Cardiac muscle cell (in vitro differentiated cells and primary cell): ENCODE measurements around the gene VGLL4. TPM values are rescaled to one million over a fixed set of nuclear protein-coding genes. Genes with fewer than 3 reads are reported as not detected.

Experiments used
- DNase-seq, 2 donors: peaks; one replicate each; pipeline versions ENCODE4 v3.0.0 to v3.0.0-alpha.2; 2010 to 2017; ENCODE audit warnings: low read depth in 1 of 2, low spot score in 1 of 2
- H3K27ac ChIP-seq: fragments of 200-600 bp; sonication (generic); 2 replicates; pipeline ENCODE4 v1.5.1; 2016
- H3K27me3 ChIP-seq: fragments of 200-600 bp; sonication (generic); 2 replicates; pipeline ENCODE4 v1.6.0; 2016; ENCODE audit warnings: control low read depth
- H3K36me3 ChIP-seq: fragments of 200-600 bp; sonication (generic); 2 replicates; pipeline ENCODE4 v1.5.1; 2016; ENCODE audit warnings: control low read depth
- H3K4me1 ChIP-seq: fragments of 200-600 bp; sonication (generic); 2 replicates; pipeline ENCODE4 v1.8.1; 2017; ENCODE audit warnings: low read depth, mild to moderate bottlenecking, mixed run types
- H3K4me3 ChIP-seq: fragments of 200-600 bp; sonication (generic); 2 replicates; pipeline ENCODE4 v1.5.1; 2016; ENCODE audit warnings: mild to moderate bottlenecking
- H3K9me3 ChIP-seq: fragments of 200-600 bp; sonication (generic); 2 replicates; pipeline ENCODE4 v1.5.1; 2017; ENCODE audit warnings: low read depth, mild to moderate bottlenecking, control low read depth
- polyA plus RNA-seq: library from polyadenylated mRNA; unstranded; fragments of >200 nt; fragmentation: Nextera tagmentation; extraction: Ambion mirVana; gene quantifications from 2 replicates; pipeline ENCODE4 v1.2.1, GENCODE V29; 2016
- total RNA-seq: library from RNA; depleted of rRNA; stranded (reverse); fragments of >200 nt; gene quantifications from 2 replicates; pipeline ENCODE4 v1.2.3, GENCODE V29; 2016
- TF ChIP-seq, protein P1 (sequence below): IDR thresholded peaks from 2 replicates; pipeline ENCODE4 v1.5.1; 2012; ENCODE audit warnings: low read depth, mild to moderate bottlenecking, low read length

Gene VGLL4
- total and polyA plus RNA-seq, 2 experiments from 2014 or later: 62.9 to 147 TPM

DNA sequence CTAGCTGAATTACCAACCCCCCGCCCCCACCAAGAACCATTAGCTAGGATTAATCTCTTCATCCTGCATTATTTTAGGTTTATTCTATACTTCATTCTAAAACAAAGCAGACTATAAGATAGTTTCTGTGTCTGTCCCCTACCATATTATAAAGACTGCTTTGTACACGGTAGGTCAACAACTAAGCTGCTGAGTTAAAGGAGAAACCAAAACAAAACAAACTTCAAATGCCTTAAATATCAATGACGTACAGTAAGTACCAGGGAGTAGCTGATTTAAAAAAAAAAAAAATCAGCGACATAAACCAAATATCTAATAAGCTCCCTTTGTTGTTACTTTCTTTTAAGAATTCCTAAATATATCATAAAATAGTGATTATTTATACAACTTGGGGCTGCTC, 7.8 kb upstream of the VGLL4 start:
- no peak for DNase-seq
- H3K36me3 ChIP-seq: no peaks in the 10 kb centered on the region
- H3K27me3 ChIP-seq: no peaks in the 10 kb centered on the region
- no peak overlapping the region for H3K4me3 ChIP-seq
- H3K9me3 ChIP-seq: no peaks in the 10 kb centered on the region
- TF ChIP-seq, protein P1, sequence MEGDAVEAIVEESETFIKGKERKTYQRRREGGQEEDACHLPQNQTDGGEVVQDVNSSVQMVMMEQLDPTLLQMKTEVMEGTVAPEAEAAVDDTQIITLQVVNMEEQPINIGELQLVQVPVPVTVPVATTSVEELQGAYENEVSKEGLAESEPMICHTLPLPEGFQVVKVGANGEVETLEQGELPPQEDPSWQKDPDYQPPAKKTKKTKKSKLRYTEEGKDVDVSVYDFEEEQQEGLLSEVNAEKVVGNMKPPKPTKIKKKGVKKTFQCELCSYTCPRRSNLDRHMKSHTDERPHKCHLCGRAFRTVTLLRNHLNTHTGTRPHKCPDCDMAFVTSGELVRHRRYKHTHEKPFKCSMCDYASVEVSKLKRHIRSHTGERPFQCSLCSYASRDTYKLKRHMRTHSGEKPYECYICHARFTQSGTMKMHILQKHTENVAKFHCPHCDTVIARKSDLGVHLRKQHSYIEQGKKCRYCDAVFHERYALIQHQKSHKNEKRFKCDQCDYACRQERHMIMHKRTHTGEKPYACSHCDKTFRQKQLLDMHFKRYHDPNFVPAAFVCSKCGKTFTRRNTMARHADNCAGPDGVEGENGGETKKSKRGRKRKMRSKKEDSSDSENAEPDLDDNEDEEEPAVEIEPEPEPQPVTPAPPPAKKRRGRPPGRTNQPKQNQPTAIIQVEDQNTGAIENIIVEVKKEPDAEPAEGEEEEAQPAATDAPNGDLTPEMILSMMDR: no peak
- no peak overlapping the region for H3K27ac ChIP-seq
- H3K4me1 ChIP-seq: no peaks in the 10 kb centered on the region

DNA sequence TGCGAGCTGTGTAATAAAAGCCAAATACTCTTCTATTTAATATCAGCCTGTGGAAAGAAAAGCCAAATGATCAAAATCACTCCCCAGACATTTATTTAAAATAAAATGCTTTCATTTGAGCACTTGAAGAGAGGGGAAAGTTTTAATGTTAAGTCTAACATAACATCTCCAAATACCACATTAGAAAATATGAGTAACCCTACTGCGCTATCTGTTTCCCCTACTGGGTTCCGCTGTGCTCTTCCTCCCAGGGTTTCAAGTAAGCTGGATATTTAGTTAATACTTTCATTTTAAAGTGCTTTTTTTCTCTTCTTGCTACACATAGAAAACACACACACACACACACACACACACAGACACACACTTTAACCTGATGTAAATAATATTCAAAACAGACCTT, 6.7 kb upstream of the VGLL4 start:
- H3K27ac ChIP-seq: no peak overlapping the region
- H3K27me3 ChIP-seq: no peaks in the 10 kb centered on the region
- no peaks in the 10 kb centered on the region for H3K4me1 ChIP-seq
- no peaks in the 10 kb centered on the region for H3K36me3 ChIP-seq
- no peak overlapping the region for H3K4me3 ChIP-seq
- TF ChIP-seq, protein P1: no peak
- H3K9me3 ChIP-seq: no peaks in the 10 kb centered on the region
- no peak for DNase-seq

DNA sequence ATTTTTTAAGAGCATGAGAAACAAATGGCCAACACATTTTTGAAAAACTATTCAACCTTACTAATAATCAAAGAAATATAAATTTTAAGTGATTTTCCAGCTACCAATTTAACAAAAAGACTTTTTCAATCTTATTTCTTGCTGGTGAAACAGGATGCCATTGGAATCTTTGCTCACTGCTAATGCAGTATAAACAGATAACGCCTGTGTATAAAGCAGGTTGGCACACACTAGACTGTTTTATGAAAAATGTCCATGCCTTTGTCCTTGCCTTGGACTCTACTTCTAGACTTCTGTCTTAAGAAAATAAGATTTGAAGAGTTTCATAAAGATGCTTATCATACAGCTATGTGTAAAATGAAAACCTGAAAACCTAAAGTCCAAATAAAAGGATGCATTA, 5.0 kb upstream of the VGLL4 start:
- no peak overlapping the region for H3K27ac ChIP-seq
- TF ChIP-seq, protein P1: no peak
- no peaks in the 10 kb centered on the region for H3K9me3 ChIP-seq
- H3K4me3 ChIP-seq: no peak overlapping the region
- no peaks in the 10 kb centered on the region for H3K36me3 ChIP-seq
- H3K27me3 ChIP-seq: no peaks in the 10 kb centered on the region
- no peak for DNase-seq
- H3K4me1 ChIP-seq: peaks cover 7% of the 10 kb centered on the region

DNA sequence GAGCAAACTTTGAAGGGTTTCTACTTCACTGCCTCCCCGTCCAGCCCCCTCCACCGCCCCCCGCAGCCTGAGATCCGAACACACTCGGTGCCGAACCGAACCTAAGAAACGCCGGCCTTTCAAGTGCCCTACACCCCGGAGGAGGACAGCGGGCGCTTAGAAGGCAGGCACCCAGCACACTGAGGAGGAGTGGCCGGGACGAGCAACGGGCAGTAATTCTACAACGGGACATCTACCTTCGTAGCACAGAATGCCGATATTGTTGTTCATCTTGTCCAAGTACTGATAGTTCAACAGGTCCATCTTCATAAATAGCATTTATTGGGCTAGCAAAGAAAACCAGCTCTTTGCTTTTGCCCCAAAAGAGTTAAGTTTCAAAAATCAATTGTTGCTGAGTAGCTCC, 513 bp downstream of the VGLL4 start:
- Histone ChIP-seq H3K4me3 (peak overlapping the region; percentile 65), H3K4me1 (peaks cover 32% of the 10 kb centered on the region), H3K9me3 (no peaks in the 10 kb centered on the region), H3K36me3 (no peaks in the 10 kb centered on the region), H3K27me3 (no peaks in the 10 kb centered on the region), H3K27ac (peak overlapping the region; percentile 97)
- peak; percentile 51 to 59 for DNase-seq
- TF ChIP-seq, protein P1: no peak

DNA sequence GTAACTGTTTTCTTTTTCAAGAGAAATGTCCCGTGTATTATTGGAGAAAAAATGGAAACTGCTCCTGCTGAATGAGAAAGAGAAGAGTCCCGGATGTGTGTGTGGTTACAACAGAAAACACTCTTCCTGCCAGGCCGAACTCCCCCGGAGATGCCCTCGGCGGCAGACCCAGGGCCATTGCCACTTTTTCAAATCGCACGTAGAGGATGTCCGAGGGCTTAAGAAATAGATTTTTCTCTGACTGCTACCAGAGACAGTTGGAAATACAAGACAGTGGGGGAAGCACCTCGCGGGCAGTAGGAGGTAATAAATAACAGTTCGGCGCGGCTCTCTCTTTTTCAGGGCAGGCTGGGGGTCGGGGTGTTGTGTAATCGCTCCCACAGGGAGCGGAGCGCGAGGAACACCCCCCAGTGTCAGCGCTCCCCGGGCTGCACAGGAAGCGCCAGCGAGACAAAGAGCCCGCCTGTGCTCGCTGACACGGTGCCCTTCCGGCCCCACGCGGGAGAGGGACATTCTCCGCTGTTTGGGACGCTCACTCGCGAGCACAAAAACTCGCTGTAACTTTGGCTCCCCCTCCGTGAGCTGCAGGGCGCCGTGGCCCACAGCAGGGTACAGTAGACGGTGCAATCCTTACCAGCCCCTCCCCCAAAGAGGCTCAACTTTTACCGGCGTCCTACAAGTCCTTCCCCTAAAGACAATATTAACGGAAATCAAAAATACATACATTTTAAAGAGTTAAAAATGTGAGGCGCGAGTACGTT, 1.1 kb downstream of the VGLL4 start:
- Histone ChIP-seq H3K27ac (peak overlapping the region; percentile 97), H3K36me3 (no peaks in the 10 kb centered on the region), H3K4me3 (peak overlapping the region; percentile 65), H3K9me3 (no peaks in the 10 kb centered on the region), H3K4me1 (peaks cover 38% of the 10 kb centered on the region), H3K27me3 (no peaks in the 10 kb centered on the region)
- TF ChIP-seq, protein P1: no peak
- peak; percentile 55 to 91 for DNase-seq
